ENCODE data around the gene FSTL4.

DNA sequence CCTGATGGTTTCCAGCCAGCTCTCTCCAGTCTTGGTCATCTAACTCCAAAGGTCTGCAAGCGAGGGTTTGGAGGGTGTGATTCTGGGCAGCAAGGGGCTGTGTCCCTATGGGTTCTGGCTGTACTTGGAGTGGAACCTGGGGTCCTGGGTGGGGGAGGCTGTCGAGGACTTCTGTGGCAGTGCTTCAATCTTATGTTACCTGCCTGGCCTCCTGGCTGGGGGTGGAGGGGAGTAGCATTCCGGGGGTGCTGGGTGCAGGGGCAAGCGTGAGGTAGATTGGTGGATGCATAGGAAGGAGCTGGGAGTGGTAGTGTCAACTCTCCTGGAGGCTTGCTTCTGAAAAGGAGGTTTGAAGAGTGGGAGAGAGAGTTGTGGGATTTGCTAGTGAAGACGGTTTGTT is 417.1 kb downstream of the FSTL4 start:
- TF ChIP-seq, protein P1, sequence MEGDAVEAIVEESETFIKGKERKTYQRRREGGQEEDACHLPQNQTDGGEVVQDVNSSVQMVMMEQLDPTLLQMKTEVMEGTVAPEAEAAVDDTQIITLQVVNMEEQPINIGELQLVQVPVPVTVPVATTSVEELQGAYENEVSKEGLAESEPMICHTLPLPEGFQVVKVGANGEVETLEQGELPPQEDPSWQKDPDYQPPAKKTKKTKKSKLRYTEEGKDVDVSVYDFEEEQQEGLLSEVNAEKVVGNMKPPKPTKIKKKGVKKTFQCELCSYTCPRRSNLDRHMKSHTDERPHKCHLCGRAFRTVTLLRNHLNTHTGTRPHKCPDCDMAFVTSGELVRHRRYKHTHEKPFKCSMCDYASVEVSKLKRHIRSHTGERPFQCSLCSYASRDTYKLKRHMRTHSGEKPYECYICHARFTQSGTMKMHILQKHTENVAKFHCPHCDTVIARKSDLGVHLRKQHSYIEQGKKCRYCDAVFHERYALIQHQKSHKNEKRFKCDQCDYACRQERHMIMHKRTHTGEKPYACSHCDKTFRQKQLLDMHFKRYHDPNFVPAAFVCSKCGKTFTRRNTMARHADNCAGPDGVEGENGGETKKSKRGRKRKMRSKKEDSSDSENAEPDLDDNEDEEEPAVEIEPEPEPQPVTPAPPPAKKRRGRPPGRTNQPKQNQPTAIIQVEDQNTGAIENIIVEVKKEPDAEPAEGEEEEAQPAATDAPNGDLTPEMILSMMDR (IDR thresholded peaks at IDR 0.05): no peak
- TF ChIP-seq POLR2A (IDR thresholded peaks at IDR 0.05): no peak
- TF ChIP-seq EP300 (IDR thresholded peaks at IDR 0.05): no peak

Data from ovary (tissue), 3 donors.